B cell (primary cell): ENCODE data around the gene KISS1. TPM values are rescaled to one million over a fixed set of nuclear protein-coding genes. Genes with fewer than 3 reads are reported as not detected.
"Not testable (repeated sequence)": the region's sequence is repeated elsewhere in the genome, so short reads cannot be mapped to it uniquely, and the experiment has no call there.

Source experiments
- ATAC-seq: fragments of 200-7000 bp; cut with Tn5 transposase; one replicate; pipeline ENCODE4 v1.10.0; 2021; ENCODE audit warnings: low read depth, mild to moderate bottlenecking, moderate number of reproducible peaks, moderate library complexity
- CTCF ChIA-PET: fragments of 350-600 bp; sonication (Branson Sonifier 250); formaldehyde crosslinking; loops from one replicate; lab custom pipeline; 2021; ENCODE audit warnings: antibody characterized with exemption, inconsistent platforms; lab: Charles Lee
- POLR2A ChIA-PET: fragments of 350-600 bp; sonication (Branson Sonifier 250); formaldehyde crosslinking; loops from one replicate; lab custom pipeline; 2021; ENCODE audit warnings: antibody characterized with exemption; lab: Charles Lee
- DNase-seq: peaks from one replicate; pipeline ENCODE4 v3.0.0; 2013
- H2AFZ ChIP-seq: 2 replicates; pipeline ENCODE4 v1.6.1; 2012; ENCODE audit warnings: mild to moderate bottlenecking, low read depth, low read length; ENCODE audit not compliant: insufficient read depth, poor library complexity, severe bottlenecking
- H3K27ac ChIP-seq, 2 donors: 1 replicate in 1 of 2; 2 replicates in 1 of 2; pipeline ENCODE4 v1.5.1; 2012 to 2013; ENCODE audit warnings: low read length in 2 of 2, mild to moderate bottlenecking in 2 of 2, moderate library complexity in 1 of 2
- H3K27me3 ChIP-seq, 4 experiments: fragments of 200-600 bp in 1 of 4; sonication (generic) in 1 of 4; replicated peaks in 1 of 4; 1 replicate in 2 of 4; 2 replicates in 2 of 4; pipeline versions ENCODE4 v1.6.1 to v1.7.0; 2013 to 2016; ENCODE audit warnings: low read length in 3 of 4, mild to moderate bottlenecking in 2 of 4, mixed read lengths in 1 of 4, moderate library complexity in 1 of 4; ENCODE audit not compliant: insufficient read depth in 4 of 4, control insufficient read depth in 3 of 4; ENCODE audit errors: control extremely low read depth in 1 of 4
- H3K36me3 ChIP-seq, 2 experiments: replicated peaks in 1 of 2; 1 replicate in 1 of 2; 2 replicates in 1 of 2; pipeline versions ENCODE4 v1.6.1 to v1.7.1; 2013; ENCODE audit warnings: low read length in 1 of 2; ENCODE audit not compliant: insufficient read depth in 2 of 2, control insufficient read depth in 1 of 2; ENCODE audit errors: control extremely low read depth in 1 of 2, extremely low read depth in 1 of 2
- H3K4me1 ChIP-seq, 2 donors: fragments of 200-600 bp in 1 of 2; sonication (generic) in 1 of 2; 1 replicate in 1 of 2; 2 replicates in 1 of 2; pipeline versions ENCODE4 v1.5.1 to v1.6.1; 2013 to 2017; ENCODE audit warnings: low read length in 2 of 2; ENCODE audit not compliant: control insufficient read depth in 2 of 2, insufficient read depth in 2 of 2
- H3K4me2 ChIP-seq: replicated peaks from 2 replicates; pipeline ENCODE3; 2012; ENCODE audit warnings: mild to moderate bottlenecking, low read depth, low read length; ENCODE audit not compliant: poor library complexity, severe bottlenecking
- H3K4me3 ChIP-seq, 5 experiments: fragments of 200-600 bp in 1 of 5; sonication (generic) in 1 of 5; 1 replicate in 3 of 5; 2 replicates in 2 of 5; pipeline versions ENCODE4 v1.5.1 to v1.7.0; 2011 to 2016; ENCODE audit warnings: low read length in 4 of 5, mild to moderate bottlenecking in 4 of 5, low read depth in 2 of 5, control low read depth in 1 of 5, moderate library complexity in 1 of 5; ENCODE audit not compliant: insufficient read depth in 1 of 5; ENCODE audit errors: control extremely low read depth in 1 of 5, extremely low read depth in 1 of 5
- H3K79me2 ChIP-seq: fragments of 200-600 bp; sonication (generic); one replicate; pipeline ENCODE4 v1.6.0; 2016; ENCODE audit warnings: low read length; ENCODE audit not compliant: control insufficient read depth, insufficient read depth
- H3K9ac ChIP-seq: fragments of 200-600 bp; sonication (generic); 2 replicates; pipeline ENCODE4 v1.6.1; 2017; ENCODE audit warnings: mild to moderate bottlenecking, low read length, moderate library complexity
- H3K9me3 ChIP-seq, 3 donors: one replicate each; pipeline versions ENCODE4 v1.6.1 to v1.7.1; 2013; ENCODE audit warnings: low read length in 2 of 3; ENCODE audit not compliant: control insufficient read depth in 2 of 3, insufficient read depth in 1 of 3; ENCODE audit errors: control extremely low read depth in 1 of 3
- H4K20me1 ChIP-seq: 2 replicates; pipeline ENCODE4 v1.6.0; 2012; ENCODE audit warnings: mild to moderate bottlenecking, low read length; ENCODE audit not compliant: insufficient read depth, control insufficient read depth, poor library complexity, severe bottlenecking
- H3K27ac Mint-ChIP-seq: one replicate; pipeline ENCODE4 v1.8.0; 2021; ENCODE audit warnings: mixed read lengths
- H3K27me3 Mint-ChIP-seq: one replicate; pipeline ENCODE4 v1.8.0; 2021; ENCODE audit warnings: mixed read lengths
- H3K4me1 Mint-ChIP-seq: one replicate; pipeline ENCODE4 v1.8.0; 2021; ENCODE audit warnings: mixed read lengths
- H3K4me3 Mint-ChIP-seq: one replicate; pipeline ENCODE4 v1.8.0; 2021; ENCODE audit warnings: mixed read lengths
- H3K9me3 Mint-ChIP-seq: one replicate; pipeline ENCODE4 v1.8.0; 2022; ENCODE audit warnings: mixed read lengths; ENCODE audit not compliant: insufficient read depth
- EZH2 ChIP-seq: IDR thresholded peaks from 2 replicates; pipeline ENCODE4 v1.6.1; 2012; ENCODE audit warnings: borderline replicate concordance, low read depth, mild to moderate bottlenecking, moderate library complexity, low read length; ENCODE audit not compliant: insufficient read depth, poor library complexity, severe bottlenecking
- WGBS: methylation state at CpG from one replicate; pipeline ENCODE4 v1.1.5; 2013; ENCODE audit warnings: missing lambda C conversion rate; ENCODE audit not compliant: insufficient coverage; 5-methylcytosine and 5-hydroxymethylcytosine counted together
- intact Hi-C: fragments of 100-400 bp; cut with micrococcal nuclease; formaldehyde crosslinking; loops from one replicate; pipeline ENCODE4 v1.10.0; 2022
- polyA plus RNA-seq: library from polyadenylated mRNA; depleted of rRNA; stranded (reverse); fragments of >200 nt; gene quantifications from 2 replicates; pipeline ENCODE4 v1.2.3, GENCODE V29; 2012
- total RNA-seq, 2 donors: library from RNA; stranded (reverse); fragments of 120-200 nt in 1 of 2; gene quantifications; 1 replicate in 1 of 2; 2 replicates in 1 of 2; pipeline versions ENCODE4 v1.2.3 to v1.2.4, GENCODE V29; 2013 to 2022
- TF ChIP-seq, protein P1 (sequence below): fragments of 200-600 bp; IDR thresholded peaks from one replicate; pipeline ENCODE4 v1.8.0; 2022; ENCODE audit warnings: antibody characterized with exemption, mild to moderate bottlenecking

KISS1 gene
- total and polyA plus RNA-seq, 2 donors (not counting 1 experiment from before 2014, with no cell fraction given), result not detected

- Histone ChIP-seq H3K4me1 (no peaks in the 10 kb centered on the region), H3K27ac (no peak overlapping the region), H3K9ac (no peak overlapping the region), H3K4me2 (no peak overlapping the region), H4K20me1 (no peaks in the 10 kb centered on the region), H3K27me3 (no peaks in the 10 kb centered on the region), H3K79me2 (no peaks in the 10 kb centered on the region), H3K9me3 (no peaks in the 10 kb centered on the region), H3K36me3 (no peaks in the 10 kb centered on the region), H3K4me3 (no peak overlapping the region), H2AFZ (no peak overlapping the region)
- peaks cover 13% of the 10 kb centered on the region for H3K27me3 Mint-ChIP-seq
- H3K4me1 Mint-ChIP-seq, result no peaks in the 10 kb centered on the region
- ATAC-seq (no peak), DNase-seq (no peak)
- H3K4me3 Mint-ChIP-seq, result no peak overlapping the region
- intact Hi-C loops, result no loop called here
- no peak overlapping the region for H3K27ac Mint-ChIP-seq
- H3K9me3 Mint-ChIP-seq, result no peaks in the 10 kb centered on the region
- no peak for TF ChIP-seq EZH2
- TF ChIP-seq, protein P1, sequence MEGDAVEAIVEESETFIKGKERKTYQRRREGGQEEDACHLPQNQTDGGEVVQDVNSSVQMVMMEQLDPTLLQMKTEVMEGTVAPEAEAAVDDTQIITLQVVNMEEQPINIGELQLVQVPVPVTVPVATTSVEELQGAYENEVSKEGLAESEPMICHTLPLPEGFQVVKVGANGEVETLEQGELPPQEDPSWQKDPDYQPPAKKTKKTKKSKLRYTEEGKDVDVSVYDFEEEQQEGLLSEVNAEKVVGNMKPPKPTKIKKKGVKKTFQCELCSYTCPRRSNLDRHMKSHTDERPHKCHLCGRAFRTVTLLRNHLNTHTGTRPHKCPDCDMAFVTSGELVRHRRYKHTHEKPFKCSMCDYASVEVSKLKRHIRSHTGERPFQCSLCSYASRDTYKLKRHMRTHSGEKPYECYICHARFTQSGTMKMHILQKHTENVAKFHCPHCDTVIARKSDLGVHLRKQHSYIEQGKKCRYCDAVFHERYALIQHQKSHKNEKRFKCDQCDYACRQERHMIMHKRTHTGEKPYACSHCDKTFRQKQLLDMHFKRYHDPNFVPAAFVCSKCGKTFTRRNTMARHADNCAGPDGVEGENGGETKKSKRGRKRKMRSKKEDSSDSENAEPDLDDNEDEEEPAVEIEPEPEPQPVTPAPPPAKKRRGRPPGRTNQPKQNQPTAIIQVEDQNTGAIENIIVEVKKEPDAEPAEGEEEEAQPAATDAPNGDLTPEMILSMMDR, result no peak
- ChIA-PET CTCF (interaction anchor here (1.1 kb wide), 1 partner anchor 18 kb away, joined by 3 read pairs; no protein-coding TSS in a partner anchor), POLR2A (no interaction called here)
- WGBS, result no CpG with 5 or more reads among the region's 1 CpG
Measured at GRCh38 chr1:204240233-204240632, 43.9 kb upstream of the KISS1 start.

DNA sequence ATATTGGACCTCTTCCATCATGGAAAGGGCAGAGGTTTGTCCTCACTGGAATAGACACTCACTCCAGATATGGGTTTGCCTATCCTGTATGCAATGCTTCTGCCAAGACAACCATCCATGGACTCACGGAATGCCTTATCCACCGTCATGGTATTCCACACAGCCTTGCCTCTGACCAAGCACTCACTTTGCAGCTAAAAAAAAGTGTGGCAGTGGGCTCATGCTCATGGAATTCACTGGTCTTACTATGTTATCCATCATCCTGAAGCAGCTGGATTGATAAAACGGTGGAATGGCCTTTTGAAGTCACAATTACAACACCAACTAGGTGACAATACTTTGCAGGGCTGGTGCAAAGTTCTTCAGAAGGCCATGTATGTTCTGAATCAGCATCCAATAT, 43.1 kb upstream of the KISS1 start:
- H3K4me1 Mint-ChIP-seq, intact Hi-C loops, H3K27ac ChIP-seq, H3K4me1 ChIP-seq, ATAC-seq, H3K9me3 ChIP-seq, DNase-seq, POLR2A ChIA-PET, H2AFZ ChIP-seq, H3K9me3 Mint-ChIP-seq, H3K4me2 ChIP-seq, H3K36me3 ChIP-seq, H4K20me1 ChIP-seq, H3K4me3 Mint-ChIP-seq, H3K27ac Mint-ChIP-seq, CTCF ChIA-PET, H3K9ac ChIP-seq, H3K4me3 ChIP-seq, H3K27me3 ChIP-seq, H3K79me2 ChIP-seq: not testable (repeated sequence)
- WGBS, result 87% methylated on average over 3 of the region's 3 CpGs
- peaks cover 15% of the 10 kb centered on the region for H3K27me3 Mint-ChIP-seq

DNA sequence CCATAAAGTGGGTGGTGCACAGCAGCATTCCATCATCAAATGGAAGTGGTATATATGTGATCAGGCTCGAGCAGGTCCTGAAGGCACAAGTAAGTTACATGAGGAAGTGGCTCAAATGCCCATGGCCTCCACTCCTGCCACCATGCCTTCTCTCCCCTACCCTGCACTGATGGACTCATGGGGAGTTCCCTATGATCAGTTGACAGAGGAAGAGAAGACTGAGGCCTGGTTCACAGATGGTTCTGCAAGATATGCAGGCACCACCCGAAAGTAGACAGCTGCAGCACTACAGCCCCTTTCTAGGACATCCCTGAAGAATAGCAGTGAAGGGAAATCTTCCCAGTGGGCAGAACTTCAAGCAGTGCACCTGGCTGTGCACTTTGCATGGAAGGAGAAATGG, 42.2 kb upstream of the KISS1 start:
- ATAC-seq, H3K9ac ChIP-seq, POLR2A ChIA-PET, H3K79me2 ChIP-seq, H3K27ac Mint-ChIP-seq, H4K20me1 ChIP-seq, H3K36me3 ChIP-seq, H3K4me2 ChIP-seq, intact Hi-C loops, DNase-seq, H3K4me1 Mint-ChIP-seq, H3K4me3 Mint-ChIP-seq, H3K9me3 ChIP-seq, H3K27me3 ChIP-seq, H3K4me3 ChIP-seq, H3K4me1 ChIP-seq, H2AFZ ChIP-seq, H3K9me3 Mint-ChIP-seq, CTCF ChIA-PET, H3K27ac ChIP-seq: not testable (repeated sequence)
- WGBS, result 100% methylated on average over 1 of the region's 2 CpGs
- H3K27me3 Mint-ChIP-seq, result peaks cover 21% of the 10 kb centered on the region
